HG02798 (cell line): Measurements from ENCODE around the gene TBC1D2.
"Not testable (repeated sequence)": the region's sequence is repeated elsewhere in the genome, so short reads cannot be mapped to it uniquely, and the experiment has no call there.

Experiments used
- ATAC-seq: cut with Tn5 transposase; IDR thresholded peaks from one replicate; pipeline ENCODE4 v1.9.1; 2021; ENCODE audit warnings: mild to moderate bottlenecking; ENCODE audit not compliant: unreplicated experiment, poor library complexity

Gene TBC1D2

GRCh38 chr9:98255578-98256296, at the start of gene TBC1D2:
Gene TBC1D2, minus strand, starts transcription at chr9:98255649. Its CDS starts 108 bp downstream, at chr9:98255541.
- ATAC-seq, result peak; percentile 91

GRCh38 chr9:98304381-98304780, 48.9 kb upstream of the TBC1D2 start:
- ATAC-seq, result no peak

GRCh38 chr9:98303633-98304125, 48.2 kb upstream of the TBC1D2 start:
- ATAC-seq, result no peak

- no peak for ATAC-seq
Measured at GRCh38 chr9:98302938-98303632, 47.6 kb upstream of the TBC1D2 start.

GRCh38 chr9:98302150-98302549, 46.7 kb upstream of the TBC1D2 start:
- no peak for ATAC-seq

GRCh38 chr9:98300611-98301010, 45.2 kb upstream of the TBC1D2 start:
- ATAC-seq, result no peak

- ATAC-seq, result no peak
Measured at GRCh38 chr9:98298476-98298875, 43.0 kb upstream of the TBC1D2 start.

- ATAC-seq, result no peak
Measured at GRCh38 chr9:98295824-98296223, 40.4 kb upstream of the TBC1D2 start.

GRCh38 chr9:98291820-98292219, 36.4 kb upstream of the TBC1D2 start:
- ATAC-seq, result no peak

- ATAC-seq, result no peak
Measured at GRCh38 chr9:98290411-98290810, 35.0 kb upstream of the TBC1D2 start.

- ATAC-seq, result no peak
Measured at GRCh38 chr9:98289614-98290201, 34.3 kb upstream of the TBC1D2 start.

- no peak for ATAC-seq
Measured at GRCh38 chr9:98288881-98289280, 33.4 kb upstream of the TBC1D2 start.

- no peak for ATAC-seq
Measured at GRCh38 chr9:98287384-98287783, 31.9 kb upstream of the TBC1D2 start.

GRCh38 chr9:98285446-98285845, 30.0 kb upstream of the TBC1D2 start:
- ATAC-seq, result no peak

GRCh38 chr9:98284754-98285153, 29.3 kb upstream of the TBC1D2 start:
- ATAC-seq, result no peak

- not testable (repeated sequence) for ATAC-seq
Measured at GRCh38 chr9:98283143-98283542, 27.7 kb upstream of the TBC1D2 start.

- ATAC-seq, result no peak
Measured at GRCh38 chr9:98281281-98281680, 25.8 kb upstream of the TBC1D2 start.

- ATAC-seq, result no peak
Measured at GRCh38 chr9:98280574-98280973, 25.1 kb upstream of the TBC1D2 start.

- ATAC-seq, result no peak
Measured at GRCh38 chr9:98280162-98280561, 24.7 kb upstream of the TBC1D2 start.

GRCh38 chr9:98276907-98277469, 21.5 kb upstream of the TBC1D2 start:
- ATAC-seq, result no peak

- no peak for ATAC-seq
Measured at GRCh38 chr9:98275159-98275558, 19.7 kb upstream of the TBC1D2 start.
